Thyroid gland (tissue), 4 donors: ENCODE measurements around the gene LCE4A.

Experiments
- POLR2A ChIP-seq, 2 donors: fragments of 450-650 bp; IDR thresholded peaks; one replicate each; pipeline ENCODE4 v1.6.1; 2017; ENCODE audit warnings: antibody characterized with exemption in 2 of 2, mild to moderate bottlenecking in 2 of 2, moderate library complexity in 1 of 2
- TF ChIP-seq, protein P1 (sequence below), 6 experiments: fragments of 200-600 bp in 3 of 6; fragments of 450-650 bp in 3 of 6; sonication (generic) in 3 of 6; IDR thresholded peaks; one replicate each; pipeline ENCODE4 v1.5.1; 2016 to 2019; ENCODE audit warnings: antibody characterized with exemption in 6 of 6, mild to moderate bottlenecking in 2 of 6, inconsistent platforms in 1 of 6, moderate library complexity in 1 of 6

DNA sequence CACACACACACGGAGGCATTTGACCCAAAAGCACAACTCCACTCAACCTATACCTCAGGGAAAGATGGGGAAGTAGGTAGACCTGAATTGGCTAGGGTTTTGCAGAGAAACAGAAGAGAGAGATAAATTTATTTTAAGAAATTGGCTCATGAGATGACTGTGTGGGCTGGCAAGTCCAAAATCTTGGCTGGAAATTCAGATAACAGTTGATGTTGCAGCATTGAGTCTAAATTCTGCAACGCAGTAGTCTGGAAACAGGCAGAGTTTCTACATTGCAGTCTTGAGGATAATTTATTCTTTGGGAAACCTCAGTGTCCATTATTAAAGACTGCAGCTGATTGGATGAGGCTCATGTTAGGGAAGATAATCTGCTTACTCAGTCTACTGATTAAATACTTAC lies 26.3 kb upstream of the LCE4A start:
- TF ChIP-seq POLR2A (IDR thresholded peaks at IDR 0.05), result no peak
- TF ChIP-seq, protein P1, sequence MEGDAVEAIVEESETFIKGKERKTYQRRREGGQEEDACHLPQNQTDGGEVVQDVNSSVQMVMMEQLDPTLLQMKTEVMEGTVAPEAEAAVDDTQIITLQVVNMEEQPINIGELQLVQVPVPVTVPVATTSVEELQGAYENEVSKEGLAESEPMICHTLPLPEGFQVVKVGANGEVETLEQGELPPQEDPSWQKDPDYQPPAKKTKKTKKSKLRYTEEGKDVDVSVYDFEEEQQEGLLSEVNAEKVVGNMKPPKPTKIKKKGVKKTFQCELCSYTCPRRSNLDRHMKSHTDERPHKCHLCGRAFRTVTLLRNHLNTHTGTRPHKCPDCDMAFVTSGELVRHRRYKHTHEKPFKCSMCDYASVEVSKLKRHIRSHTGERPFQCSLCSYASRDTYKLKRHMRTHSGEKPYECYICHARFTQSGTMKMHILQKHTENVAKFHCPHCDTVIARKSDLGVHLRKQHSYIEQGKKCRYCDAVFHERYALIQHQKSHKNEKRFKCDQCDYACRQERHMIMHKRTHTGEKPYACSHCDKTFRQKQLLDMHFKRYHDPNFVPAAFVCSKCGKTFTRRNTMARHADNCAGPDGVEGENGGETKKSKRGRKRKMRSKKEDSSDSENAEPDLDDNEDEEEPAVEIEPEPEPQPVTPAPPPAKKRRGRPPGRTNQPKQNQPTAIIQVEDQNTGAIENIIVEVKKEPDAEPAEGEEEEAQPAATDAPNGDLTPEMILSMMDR (IDR thresholded peaks at IDR 0.05), result no peak
